Cardiac muscle cell (in vitro differentiated cells and primary cell): ENCODE data around the gene ITGB7. TPM values are rescaled to one million over a fixed set of nuclear protein-coding genes. Genes with fewer than 3 reads are reported as not detected.
"Not testable (repeated sequence)": the region's sequence is repeated elsewhere in the genome, so short reads cannot be mapped to it uniquely, and the experiment has no call there.

ENCODE experiments used
- DNase-seq, 2 donors: peaks; one replicate each; pipeline versions ENCODE4 v3.0.0 to v3.0.0-alpha.2; 2010 to 2017; ENCODE audit warnings: low read depth in 1 of 2, low spot score in 1 of 2
- H3K27ac ChIP-seq: fragments of 200-600 bp; sonication (generic); 2 replicates; pipeline ENCODE4 v1.5.1; 2016
- H3K27me3 ChIP-seq: fragments of 200-600 bp; sonication (generic); 2 replicates; pipeline ENCODE4 v1.6.0; 2016; ENCODE audit warnings: control low read depth
- H3K36me3 ChIP-seq: fragments of 200-600 bp; sonication (generic); 2 replicates; pipeline ENCODE4 v1.5.1; 2016; ENCODE audit warnings: control low read depth
- H3K4me1 ChIP-seq: fragments of 200-600 bp; sonication (generic); 2 replicates; pipeline ENCODE4 v1.8.1; 2017; ENCODE audit warnings: low read depth, mild to moderate bottlenecking, mixed run types
- H3K4me3 ChIP-seq: fragments of 200-600 bp; sonication (generic); 2 replicates; pipeline ENCODE4 v1.5.1; 2016; ENCODE audit warnings: mild to moderate bottlenecking
- H3K9me3 ChIP-seq: fragments of 200-600 bp; sonication (generic); 2 replicates; pipeline ENCODE4 v1.5.1; 2017; ENCODE audit warnings: low read depth, mild to moderate bottlenecking, control low read depth
- polyA plus RNA-seq: library from polyadenylated mRNA; unstranded; fragments of >200 nt; fragmentation: Nextera tagmentation; extraction: Ambion mirVana; gene quantifications from 2 replicates; pipeline ENCODE4 v1.2.1, GENCODE V29; 2016
- total RNA-seq: library from RNA; depleted of rRNA; stranded (reverse); fragments of >200 nt; gene quantifications from 2 replicates; pipeline ENCODE4 v1.2.3, GENCODE V29; 2016
- TF ChIP-seq, protein P1 (sequence below): IDR thresholded peaks from 2 replicates; pipeline ENCODE4 v1.5.1; 2012; ENCODE audit warnings: low read depth, mild to moderate bottlenecking, low read length

The ITGB7 gene
- total and polyA plus RNA-seq, 2 experiments from 2014 or later: 0.55 to 1.1 TPM

DNA sequence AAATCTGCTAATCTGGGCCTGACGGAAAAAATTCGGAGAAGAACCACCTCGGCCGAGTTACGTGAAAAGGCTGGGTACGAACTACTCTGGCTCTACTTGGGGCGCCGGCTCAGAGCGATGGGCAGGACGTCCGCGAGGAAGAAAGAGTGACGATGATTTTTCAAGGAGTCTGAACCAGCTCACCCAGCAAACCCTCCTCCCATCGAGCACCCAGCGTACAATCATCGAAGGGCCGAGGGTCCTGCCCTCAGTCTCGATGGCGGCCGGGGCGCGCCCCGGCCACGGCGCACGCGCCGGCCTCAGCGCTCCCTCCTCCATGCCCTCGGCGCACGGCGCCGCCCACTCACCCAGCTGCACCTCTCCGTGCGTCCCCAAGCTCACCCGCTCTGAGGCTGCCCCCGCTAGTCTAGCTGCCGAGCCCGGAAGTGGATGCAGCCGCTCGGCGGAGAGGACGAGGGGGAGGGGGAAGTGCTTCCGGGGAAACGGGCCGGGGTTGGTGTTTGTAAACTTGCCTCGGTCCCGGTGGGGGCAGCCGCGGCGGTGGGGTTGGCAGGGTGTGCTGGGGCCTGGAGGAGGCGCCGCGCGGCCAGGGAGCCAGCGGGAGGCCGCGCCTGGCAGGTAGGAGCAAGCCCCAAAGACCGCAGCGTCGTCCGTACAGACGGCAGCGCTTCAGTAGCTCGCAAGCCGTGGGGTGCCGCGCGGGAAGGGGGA, 26.7 kb downstream of the ITGB7 start, which contains the start of the genes CSAD and ZNF740:
Gene CSAD (minus strand): TSS at position 706 of the 711 bp plus-strand sequence. CDS start 7,455 bp downstream, outside the sequence.
Gene ZNF740 (plus strand): TSS at position 503 of the 711 bp plus-strand sequence. CDS start 1,262 bp downstream, outside the sequence.
- peak within 1 kb of the TSS; percentile 51 for H3K4me3 ChIP-seq
- TF ChIP-seq, protein P1, sequence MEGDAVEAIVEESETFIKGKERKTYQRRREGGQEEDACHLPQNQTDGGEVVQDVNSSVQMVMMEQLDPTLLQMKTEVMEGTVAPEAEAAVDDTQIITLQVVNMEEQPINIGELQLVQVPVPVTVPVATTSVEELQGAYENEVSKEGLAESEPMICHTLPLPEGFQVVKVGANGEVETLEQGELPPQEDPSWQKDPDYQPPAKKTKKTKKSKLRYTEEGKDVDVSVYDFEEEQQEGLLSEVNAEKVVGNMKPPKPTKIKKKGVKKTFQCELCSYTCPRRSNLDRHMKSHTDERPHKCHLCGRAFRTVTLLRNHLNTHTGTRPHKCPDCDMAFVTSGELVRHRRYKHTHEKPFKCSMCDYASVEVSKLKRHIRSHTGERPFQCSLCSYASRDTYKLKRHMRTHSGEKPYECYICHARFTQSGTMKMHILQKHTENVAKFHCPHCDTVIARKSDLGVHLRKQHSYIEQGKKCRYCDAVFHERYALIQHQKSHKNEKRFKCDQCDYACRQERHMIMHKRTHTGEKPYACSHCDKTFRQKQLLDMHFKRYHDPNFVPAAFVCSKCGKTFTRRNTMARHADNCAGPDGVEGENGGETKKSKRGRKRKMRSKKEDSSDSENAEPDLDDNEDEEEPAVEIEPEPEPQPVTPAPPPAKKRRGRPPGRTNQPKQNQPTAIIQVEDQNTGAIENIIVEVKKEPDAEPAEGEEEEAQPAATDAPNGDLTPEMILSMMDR: no peak
- H3K4me1 ChIP-seq: peaks cover 28% of the 10 kb centered on the region
- no peaks in the 10 kb centered on the region for H3K9me3 ChIP-seq
- DNase-seq: peak; percentile 99
- H3K27me3 ChIP-seq: no peaks in the 10 kb centered on the region
- H3K27ac ChIP-seq: peak within 1 kb of the TSS; percentile 91
- H3K36me3 ChIP-seq: peaks cover 32% of the 10 kb centered on the region

DNA sequence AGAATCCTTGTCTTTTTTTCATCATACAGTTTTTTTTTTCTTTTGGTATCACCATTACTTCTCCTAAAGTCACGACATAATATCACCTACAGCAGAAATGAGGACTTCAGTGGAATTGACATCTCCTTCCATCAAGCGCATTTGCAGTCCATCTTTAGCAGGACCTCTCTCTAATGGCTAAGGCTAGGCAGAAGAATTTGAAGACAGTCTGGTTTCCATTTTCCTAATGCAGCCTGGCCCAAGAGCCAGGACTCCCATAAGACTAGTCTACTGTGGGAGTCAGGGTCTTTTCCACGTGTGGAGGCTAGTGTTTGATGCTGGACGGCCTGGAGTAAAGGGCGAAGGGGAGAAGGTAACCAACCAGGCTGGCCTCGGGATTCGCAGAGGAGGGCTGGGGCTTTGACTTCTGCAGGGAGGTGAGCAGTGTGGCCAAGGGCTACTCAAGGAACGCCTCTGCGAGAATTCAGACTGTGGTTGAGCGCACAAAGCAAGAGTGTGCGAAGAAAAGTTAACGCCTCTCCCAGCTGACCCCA, 27.3 kb downstream of the ITGB7 start:
- no peak for DNase-seq
- Histone ChIP-seq H3K36me3 (peaks cover 27% of the 10 kb centered on the region), H3K4me3 (peak overlapping the region; percentile 51), H3K27me3 (no peaks in the 10 kb centered on the region), H3K4me1 (peaks cover 35% of the 10 kb centered on the region), H3K27ac (peak overlapping the region; percentile 91), H3K9me3 (no peaks in the 10 kb centered on the region)
- TF ChIP-seq, protein P1: no peak

DNA sequence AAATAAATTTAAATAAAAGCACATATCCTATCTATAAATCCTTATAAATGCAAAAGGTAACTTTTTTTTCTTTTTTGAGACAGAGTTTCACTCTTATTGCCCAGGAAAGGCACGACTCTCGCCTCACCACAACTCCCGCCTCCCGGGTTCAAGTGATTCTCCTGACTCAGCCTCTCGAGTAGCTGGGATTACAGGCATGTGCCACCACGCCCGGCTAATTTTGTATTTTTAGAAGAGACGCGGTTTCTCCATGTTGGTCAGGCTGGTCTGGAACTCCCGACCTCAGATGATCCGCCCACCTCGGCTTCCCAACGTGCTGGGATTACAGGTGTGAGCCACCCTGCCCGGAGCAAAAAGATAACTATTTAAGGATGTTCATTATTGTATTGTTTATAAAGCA, 28.2 kb downstream of the ITGB7 start:
- H3K36me3 ChIP-seq: peaks cover 21% of the 10 kb centered on the region
- H3K9me3 ChIP-seq, H3K4me3 ChIP-seq, DNase-seq, H3K27me3 ChIP-seq: not testable (repeated sequence)
- H3K27ac ChIP-seq: peak overlapping the region; percentile 91
- H3K4me1 ChIP-seq: peaks cover 35% of the 10 kb centered on the region

DNA sequence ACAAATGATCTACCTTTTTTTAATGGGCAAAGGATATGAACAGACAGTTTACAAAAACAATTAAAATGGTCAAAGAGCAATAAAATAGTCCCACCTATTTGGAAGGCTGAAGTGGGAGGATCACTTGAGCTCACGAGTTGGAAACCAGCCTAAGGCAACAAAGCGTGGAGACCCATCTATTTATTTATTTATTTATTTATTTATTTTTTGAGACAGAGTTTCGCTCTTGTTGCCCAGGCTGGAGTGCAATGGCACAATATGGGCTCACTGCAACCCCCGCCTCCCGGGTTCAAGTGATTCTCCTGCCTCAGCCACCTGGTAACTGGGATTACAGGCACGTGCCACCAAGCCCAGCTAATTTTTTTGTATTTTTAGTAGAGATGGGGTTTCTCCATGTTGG, 29.6 kb downstream of the ITGB7 start:
- not testable (repeated sequence) for H3K27ac ChIP-seq, DNase-seq, H3K27me3 ChIP-seq, H3K9me3 ChIP-seq, H3K4me3 ChIP-seq, H3K36me3 ChIP-seq
- peaks cover 30% of the 10 kb centered on the region for H3K4me1 ChIP-seq

DNA sequence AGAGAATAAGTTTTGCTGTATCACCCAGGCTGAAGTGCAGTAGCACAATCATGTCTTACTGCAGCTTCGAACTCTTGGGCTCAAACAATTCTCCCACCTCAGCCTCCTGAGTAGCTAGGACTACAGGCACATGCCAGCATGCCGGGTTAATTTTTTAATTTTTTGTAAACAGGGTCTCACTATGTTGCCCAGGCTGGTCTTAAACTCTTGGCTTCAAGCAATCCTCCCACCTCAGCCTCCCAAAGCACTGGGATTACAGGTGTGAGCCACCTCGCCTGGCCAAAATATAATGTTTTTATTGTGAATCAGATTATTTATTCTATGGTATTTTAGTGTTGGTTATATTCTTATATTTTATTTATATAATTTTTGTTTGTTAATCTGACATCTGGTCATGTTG, 30.3 kb downstream of the ITGB7 start:
- H3K36me3 ChIP-seq: peaks cover under 1% of the 10 kb centered on the region
- TF ChIP-seq, protein P1: no peak
- H3K4me3 ChIP-seq: no peak overlapping the region
- DNase-seq: no peak
- H3K4me1 ChIP-seq: peaks cover 23% of the 10 kb centered on the region
- no peaks in the 10 kb centered on the region for H3K9me3 ChIP-seq
- no peaks in the 10 kb centered on the region for H3K27me3 ChIP-seq
- H3K27ac ChIP-seq: no peak overlapping the region

DNA sequence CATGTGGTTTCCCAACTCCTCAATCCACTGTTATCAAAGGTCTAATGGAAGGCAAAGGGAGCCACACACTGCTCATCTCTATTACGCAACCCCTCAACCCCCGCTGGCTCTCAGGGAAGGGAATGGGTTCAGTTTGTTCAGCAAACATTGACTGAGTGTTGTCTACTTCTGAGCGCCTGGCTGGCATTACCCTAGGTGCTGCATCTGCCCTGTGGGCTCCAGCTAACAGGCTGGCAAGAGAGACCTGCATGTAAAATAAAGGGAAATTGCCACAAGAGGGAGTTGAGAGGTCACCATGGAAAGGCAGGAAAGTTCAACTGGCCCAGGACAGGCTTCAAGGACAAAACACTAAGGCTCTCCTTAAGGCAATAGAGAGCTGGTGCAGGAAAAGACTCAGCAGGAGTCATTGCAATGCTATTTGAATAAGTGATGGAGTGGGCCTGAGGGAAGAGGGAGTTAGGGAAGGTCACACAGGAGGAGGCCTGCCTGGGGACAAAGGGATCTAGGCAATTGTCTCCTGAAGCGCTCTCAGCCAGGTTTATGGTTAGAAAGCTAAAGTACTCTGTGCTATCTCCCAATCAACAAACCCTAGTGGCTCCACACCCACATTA, 32.1 kb downstream of the ITGB7 start:
- Histone ChIP-seq H3K4me1 (peaks cover 19% of the 10 kb centered on the region), H3K27me3 (no peaks in the 10 kb centered on the region), H3K4me3 (no peak overlapping the region), H3K27ac (peak overlapping the region; percentile 52), H3K36me3 (no peaks in the 10 kb centered on the region), H3K9me3 (no peaks in the 10 kb centered on the region)
- TF ChIP-seq, protein P1: peak; percentile 39
- peak; percentile 59 to 60 for DNase-seq
